K562 (cell line): ENCODE data around the gene EXOSC9. TPM values are rescaled to one million over a fixed set of nuclear protein-coding genes. Genes with fewer than 3 reads are reported as not detected.

ENCODE experiments used
- BHLHE40 ChIP-seq: IDR thresholded peaks from 2 replicates; pipeline ENCODE4 v1.6.1; 2011; ENCODE audit warnings: low read length, improper control_type of control experiment
- CGGBP1 ChIP-seq: fragments of 250-450 bp; sonication (Bioruptor Pico); IDR thresholded peaks from 2 replicates; pipeline ENCODE4 v1.9.0; 2021; ENCODE audit warnings: mild to moderate bottlenecking
- PKNOX1 ChIP-seq: fragments of 450-650 bp; IDR thresholded peaks from 2 replicates; pipeline ENCODE4 v1.6.1; 2016
- SMARCA4 ChIP-seq: fragments of 450-650 bp; IDR thresholded peaks from 2 replicates; pipeline ENCODE4 v1.6.1; 2016
- TAF1 ChIP-seq: IDR thresholded peaks from 2 replicates; pipeline ENCODE4 v1.6.1; 2011; ENCODE audit warnings: mild to moderate bottlenecking, low read length, moderate library complexity; ENCODE audit not compliant: insufficient read depth, control insufficient read depth, severe bottlenecking; ENCODE audit errors: extremely low read depth
- TAF9B ChIP-seq: fragments of 450-650 bp; IDR thresholded peaks from 2 replicates; pipeline ENCODE4 v1.6.1; 2018; ENCODE audit warnings: mild to moderate bottlenecking; ENCODE audit not compliant: partially characterized antibody
- polyA plus RNA-seq, 8 experiments: library from polyadenylated mRNA; depleted of rRNA in 4 of 8; stranded (reverse) in 5 of 8; unstranded in 3 of 8; fragments of >200 nt; fragmentation: Nextera tagmentation in 2 of 8; fragmentation: Illumina TruSeq in 1 of 8; extraction: Ambion mirVana in 2 of 8; extraction: Trizol in 1 of 8; gene quantifications; 2 replicates each; pipeline versions ENCODE4 v1.2.1 to v1.2.3, GENCODE V29; 2011 to 2014; ENCODE audit warnings: inconsistent platforms in 1 of 8, missing spikeins in 1 of 8
- total RNA-seq, 7 experiments: library from RNA; depleted of rRNA in 6 of 7; stranded (reverse); fragments of >200 nt in 6 of 7; fragmentation: Illumina TruSeq in 2 of 7; extraction: Trizol in 2 of 7; gene quantifications; 2 replicates each; pipeline versions ENCODE4 v1.2.1 to v1.2.3, GENCODE V29; 2011 to 2021; ENCODE audit warnings: low replicate concordance in 1 of 7
- TF ChIP-seq, protein P1 (sequence below), 2 experiments: fragments of 450-650 bp; IDR thresholded peaks; 2 replicates each; pipeline ENCODE4 v1.6.1; 2016
- TF ChIP-seq, protein P2 (sequence below): fragments of 450-650 bp; conservative IDR thresholded peaks from 2 replicates; pipeline ENCODE4 v1.6.1; 2016; ENCODE audit warnings: missing genetic modification characterization, low read depth, mild to moderate bottlenecking, missing compliant biosample characterization, moderate library complexity

EXOSC9 gene
- total and polyA plus RNA-seq, 9 of the 15 experiments (the other 6 are each of a cell fraction or from before 2014, with no cell fraction given) = 64.7 to 166 (median 115) TPM

DNA sequence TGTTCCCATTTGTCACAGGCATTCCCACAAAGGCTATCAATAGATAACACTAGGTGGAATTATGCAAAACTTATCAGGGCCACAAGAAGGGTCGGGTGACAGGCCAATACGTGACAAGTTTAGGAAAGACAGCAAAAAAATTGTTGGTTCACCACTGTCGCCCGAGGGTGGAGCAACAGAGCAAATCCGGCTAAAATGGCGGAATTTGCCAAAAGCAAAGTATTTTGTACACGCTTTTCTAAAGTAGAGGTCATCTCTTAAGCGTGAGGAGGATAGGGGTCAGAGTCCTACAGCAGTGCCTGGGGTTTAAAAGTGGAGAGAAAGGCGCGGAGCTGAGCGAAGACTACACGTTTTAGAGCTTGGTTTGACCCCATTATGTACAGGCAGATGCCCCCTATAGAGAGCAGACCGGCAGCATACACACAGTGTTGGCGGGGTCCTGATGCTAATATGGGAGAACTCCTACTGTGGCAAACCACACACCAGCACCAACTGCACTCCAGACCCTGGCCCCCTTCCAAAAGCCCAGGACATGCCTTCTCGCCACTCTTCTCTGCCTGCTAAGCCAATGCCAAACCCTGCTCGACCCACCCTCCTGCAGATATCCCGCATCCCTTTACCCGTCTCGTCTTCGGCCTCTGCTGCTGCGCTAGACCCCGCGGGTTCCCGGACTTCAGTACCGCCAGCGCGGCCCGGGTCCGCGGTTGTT is 21.8 kb downstream of the EXOSC9 start (continued):
- no peak for TF ChIP-seq CGGBP1 (CRISPR knock-in tag)
- peak; percentile 36 for TF ChIP-seq TAF1
- peak; percentile 76 for TF ChIP-seq PKNOX1
- TF ChIP-seq, protein P1, sequence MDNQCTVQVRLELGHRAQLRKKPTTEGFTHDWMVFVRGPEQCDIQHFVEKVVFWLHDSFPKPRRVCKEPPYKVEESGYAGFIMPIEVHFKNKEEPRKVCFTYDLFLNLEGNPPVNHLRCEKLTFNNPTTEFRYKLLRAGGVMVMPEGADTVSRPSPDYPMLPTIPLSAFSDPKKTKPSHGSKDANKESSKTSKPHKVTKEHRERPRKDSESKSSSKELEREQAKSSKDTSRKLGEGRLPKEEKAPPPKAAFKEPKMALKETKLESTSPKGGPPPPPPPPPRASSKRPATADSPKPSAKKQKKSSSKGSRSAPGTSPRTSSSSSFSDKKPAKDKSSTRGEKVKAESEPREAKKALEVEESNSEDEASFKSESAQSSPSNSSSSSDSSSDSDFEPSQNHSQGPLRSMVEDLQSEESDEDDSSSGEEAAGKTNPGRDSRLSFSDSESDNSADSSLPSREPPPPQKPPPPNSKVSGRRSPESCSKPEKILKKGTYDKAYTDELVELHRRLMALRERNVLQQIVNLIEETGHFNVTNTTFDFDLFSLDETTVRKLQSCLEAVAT (IDR thresholded peaks at IDR 0.05) = no peak
- peak; percentile 42 for TF ChIP-seq TAF9B
- TF ChIP-seq BHLHE40 = peak; percentile 67
- TF ChIP-seq SMARCA4 = 0 out of 2 replicates have a peak, but pooled peaks have one; percentile 25
- TF ChIP-seq, protein P2, sequence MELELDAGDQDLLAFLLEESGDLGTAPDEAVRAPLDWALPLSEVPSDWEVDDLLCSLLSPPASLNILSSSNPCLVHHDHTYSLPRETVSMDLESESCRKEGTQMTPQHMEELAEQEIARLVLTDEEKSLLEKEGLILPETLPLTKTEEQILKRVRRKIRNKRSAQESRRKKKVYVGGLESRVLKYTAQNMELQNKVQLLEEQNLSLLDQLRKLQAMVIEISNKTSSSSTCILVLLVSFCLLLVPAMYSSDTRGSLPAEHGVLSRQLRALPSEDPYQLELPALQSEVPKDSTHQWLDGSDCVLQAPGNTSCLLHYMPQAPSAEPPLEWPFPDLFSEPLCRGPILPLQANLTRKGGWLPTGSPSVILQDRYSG (tag) = no peak
